GM13977 (cell line): ENCODE results near the gene RMRP.

Source experiments
- DNase-seq: peaks from one replicate; pipeline ENCODE4 v3.0.0; 2012; ENCODE audit warnings: low spot score
- CTCF ChIP-seq: IDR thresholded peaks from 2 replicates; pipeline ENCODE4 v1.5.1; 2012; ENCODE audit warnings: mild to moderate bottlenecking, control low read depth; ENCODE audit not compliant: insufficient read depth; ENCODE audit errors: extremely low read depth, missing control alignments
- in situ Hi-C: fragments of 300-500 bp; cut with MboI; formaldehyde crosslinking; loops from one replicate; pipeline ENCODE4 v1.12.0; 2022; ENCODE audit warnings: low sequenced_read_pairs, low pct_unique_long_range_greater_than_20kb, mixed read lengths, inconsistent platforms; ENCODE audit not compliant: unreplicated experiment

The RMRP gene

DNA sequence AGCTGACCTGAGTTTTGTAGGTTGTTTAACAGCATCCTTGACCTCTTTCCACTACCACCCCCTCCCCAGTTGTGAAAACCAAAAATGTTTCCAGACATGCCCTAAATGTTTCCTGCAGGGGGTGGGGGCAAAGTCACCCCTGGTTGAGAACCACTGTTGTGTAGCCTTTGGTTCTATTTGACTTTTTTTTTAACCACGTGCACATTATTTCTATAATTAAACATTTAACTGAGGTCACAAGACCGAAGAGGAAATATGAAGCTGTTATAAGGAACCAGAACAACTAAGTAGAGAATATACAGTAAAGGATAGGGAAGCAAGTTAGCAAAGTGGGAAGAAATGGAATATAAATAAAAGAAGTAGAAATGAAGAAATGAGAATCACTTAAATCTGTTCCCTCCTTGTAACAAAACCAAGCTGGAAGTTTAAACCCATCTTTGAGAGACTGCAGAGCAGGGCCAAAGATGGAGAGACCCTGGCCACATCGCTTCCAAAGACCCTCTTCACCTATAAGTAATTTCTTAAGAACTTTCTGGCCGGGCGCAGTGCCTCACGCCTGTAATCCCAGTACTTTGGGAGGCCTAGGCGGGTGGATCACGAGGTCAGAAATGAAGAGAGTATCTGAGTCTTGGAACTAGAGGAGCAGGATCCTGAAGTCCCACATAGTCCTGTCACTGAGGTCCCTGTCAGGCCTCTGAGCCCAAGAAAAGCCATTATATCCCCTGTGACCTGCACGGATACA, 21.5 kb downstream of the RMRP start:
- no peak for TF ChIP-seq CTCF
- in situ Hi-C loops, result no loop called here
- no peak for DNase-seq

GRCh38 chr9:35635730-35636129, 22.1 kb downstream of the RMRP start:
- TF ChIP-seq CTCF, result no peak
- in situ Hi-C loops, result no loop called here
- DNase-seq, result no peak

- DNase-seq, result no peak
- no peak for TF ChIP-seq CTCF
- in situ Hi-C loops, result no loop called here
Observed at GRCh38 chr9:35629597-35629996, 28.2 kb downstream of the RMRP start.

DNA sequence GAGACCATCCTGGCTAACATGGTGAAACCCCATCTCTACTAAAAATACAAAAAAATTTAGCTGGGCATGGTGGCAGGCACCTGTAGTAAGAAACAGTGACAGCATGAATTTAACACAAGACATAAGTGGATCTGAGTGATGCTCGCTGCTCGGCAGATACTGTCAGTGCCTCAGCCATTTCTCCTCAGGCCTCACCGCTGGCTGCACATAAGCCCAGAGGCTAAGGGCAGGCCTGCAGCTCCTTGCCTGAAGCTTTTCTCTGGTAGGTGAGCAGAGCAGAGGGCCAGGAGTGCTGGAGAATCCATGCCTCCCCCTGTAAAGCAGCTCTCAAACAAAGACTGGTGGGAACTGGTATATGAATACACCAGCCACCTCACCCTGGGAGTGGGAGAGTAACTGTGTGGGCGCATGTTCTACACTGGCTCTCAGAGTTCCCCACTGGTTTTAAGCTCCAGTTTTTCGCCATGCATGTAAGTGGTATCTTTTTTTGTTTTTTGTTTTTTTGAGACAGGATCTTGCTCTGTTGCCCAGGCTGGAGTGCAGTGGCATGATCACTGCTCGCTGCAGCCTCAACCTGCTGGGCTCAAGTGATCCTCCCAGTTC, 29.3 kb downstream of the RMRP start:
- in situ Hi-C loops, result no loop called here
- TF ChIP-seq CTCF, result no peak
- DNase-seq, result no peak

DNA sequence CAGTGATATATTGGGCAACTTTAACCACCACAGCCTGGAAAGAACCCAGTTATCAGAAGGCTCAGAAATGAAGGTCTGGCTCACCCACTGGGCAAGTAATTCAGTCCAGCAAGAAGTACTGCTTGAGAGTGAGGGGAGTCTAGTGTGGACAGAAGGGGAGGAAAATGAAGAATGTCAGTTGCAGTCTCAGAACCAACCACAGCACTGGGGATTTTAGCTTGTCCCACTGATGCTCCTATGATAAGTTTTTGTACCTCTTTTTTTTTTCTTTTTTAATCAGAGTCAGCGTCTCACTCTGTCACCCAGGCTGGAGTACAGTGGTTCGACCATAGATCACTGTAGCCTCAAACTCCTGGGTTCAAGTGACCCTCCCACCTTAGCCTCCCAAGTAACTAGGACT, 30.2 kb downstream of the RMRP start:
- no peak for DNase-seq
- no peak for TF ChIP-seq CTCF
- in situ Hi-C loops, result no loop called here

GRCh38 chr9:35619800-35620158, 38.0 kb downstream of the RMRP start:
- DNase-seq, result no peak
- in situ Hi-C loops, result no loop called here
- no peak for TF ChIP-seq CTCF
